Endometrium (tissue), 2 donors: ENCODE data around the gene F7.
"Not testable (repeated sequence)": the region's sequence is repeated elsewhere in the genome, so short reads cannot be mapped to it uniquely, and the experiment has no call there.

Source experiments
- FAIRE-seq: peaks from 2 replicates; lab custom pipeline; 2012; peaks lifted over from hg19 to GRCh38; lab: Jason Lieb, UNC
- donor health status: control.
- donor health status: control.

The F7 gene

DNA sequence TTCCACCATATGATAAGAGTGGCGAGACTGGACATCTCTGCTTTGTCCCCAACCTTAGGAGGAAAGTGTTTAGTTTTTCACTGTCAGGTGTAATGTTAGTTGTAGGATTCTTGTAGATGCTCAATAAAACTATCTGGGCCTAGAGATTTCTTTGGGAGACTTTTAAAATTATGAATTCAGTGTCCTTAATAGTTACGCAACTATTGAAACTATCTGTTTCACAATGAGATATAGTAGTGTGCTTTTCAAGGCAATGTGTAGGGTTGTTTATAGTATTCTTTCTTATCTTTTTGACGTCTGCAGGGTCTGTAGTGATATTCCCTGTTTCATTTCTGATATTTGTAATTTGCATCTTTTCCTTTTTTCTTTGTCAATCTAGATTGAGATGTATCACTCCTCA is 33.2 kb upstream of the F7 start:
- FAIRE-seq = no peak

DNA sequence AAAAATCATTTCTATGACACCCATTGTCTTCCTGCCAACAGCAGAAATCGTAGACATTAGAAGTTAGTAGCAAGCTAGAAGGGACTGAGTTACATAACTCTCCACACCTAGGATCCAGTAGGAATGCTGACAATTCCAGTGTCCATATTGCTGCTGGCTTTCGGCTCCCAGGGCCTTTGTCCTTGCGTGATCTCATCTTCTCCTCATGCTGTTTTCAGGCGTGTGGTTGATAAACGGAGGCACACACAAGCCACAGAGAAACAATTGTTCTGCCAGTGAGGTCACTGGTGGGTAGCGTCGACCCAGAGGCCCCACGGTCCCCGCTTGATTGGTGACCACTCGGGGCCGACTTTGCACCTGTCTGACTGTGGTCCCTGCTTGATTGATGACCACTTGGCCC is 31.6 kb upstream of the F7 start:
- no peak for FAIRE-seq

DNA sequence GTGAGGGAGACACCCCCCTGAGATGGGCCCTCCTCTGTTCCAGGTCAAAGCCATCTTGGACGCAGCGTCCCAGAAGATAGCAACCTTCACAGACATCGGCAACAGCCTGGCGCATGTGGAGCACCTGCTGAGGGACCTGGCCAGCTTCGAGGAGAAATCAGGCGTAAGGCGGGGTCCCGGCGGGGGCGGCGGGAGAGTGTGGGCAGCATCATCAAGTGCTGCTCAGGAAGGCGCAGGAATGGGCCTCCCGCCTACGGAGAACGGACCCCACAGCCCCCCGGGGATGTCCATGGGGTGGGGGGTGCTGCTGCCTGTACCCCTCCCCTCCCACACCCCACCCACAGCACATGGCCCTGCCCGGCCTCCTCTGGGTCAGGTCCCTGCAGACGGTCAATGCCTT is 31.2 kb upstream of the F7 start:
- FAIRE-seq = no peak

DNA sequence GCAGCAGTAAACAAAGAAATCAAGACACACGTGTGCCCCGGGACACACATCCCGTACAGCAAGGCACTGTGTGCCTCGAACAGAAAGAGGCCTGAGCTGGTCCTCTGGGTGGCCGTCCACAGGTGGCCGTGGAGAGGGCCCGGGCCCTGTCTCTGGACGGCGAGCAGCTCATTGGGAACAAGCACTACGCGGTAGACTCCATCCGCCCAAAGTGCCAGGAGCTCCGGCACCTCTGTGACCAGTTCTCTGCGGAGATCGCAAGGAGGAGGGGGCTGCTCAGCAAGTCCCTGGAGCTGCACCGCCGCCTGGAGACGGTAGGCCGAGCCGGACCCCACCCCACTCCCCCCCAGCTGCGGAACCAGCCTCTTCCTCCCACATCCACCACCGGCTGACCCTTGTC is 30.7 kb upstream of the F7 start:
- no peak for FAIRE-seq

DNA sequence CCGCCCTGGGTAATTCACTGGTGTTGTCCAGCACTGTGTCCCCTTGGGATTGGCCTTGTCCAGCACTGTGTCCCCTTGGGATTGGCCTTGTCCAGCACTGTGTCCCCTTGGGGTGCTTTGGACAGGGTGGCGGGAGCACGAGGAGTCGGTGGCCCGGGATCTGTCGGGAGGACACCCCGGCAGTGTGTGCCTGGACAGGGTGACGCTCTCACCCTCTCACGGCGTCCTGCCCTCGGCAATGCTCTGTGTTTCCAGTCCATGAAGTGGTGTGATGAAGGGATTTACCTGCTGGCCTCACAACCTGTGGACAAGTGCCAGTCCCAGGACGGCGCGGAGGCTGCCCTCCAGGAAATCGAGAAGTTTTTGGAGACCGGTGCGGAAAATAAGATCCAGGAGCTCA is 29.9 kb upstream of the F7 start:
- no peak for FAIRE-seq

DNA sequence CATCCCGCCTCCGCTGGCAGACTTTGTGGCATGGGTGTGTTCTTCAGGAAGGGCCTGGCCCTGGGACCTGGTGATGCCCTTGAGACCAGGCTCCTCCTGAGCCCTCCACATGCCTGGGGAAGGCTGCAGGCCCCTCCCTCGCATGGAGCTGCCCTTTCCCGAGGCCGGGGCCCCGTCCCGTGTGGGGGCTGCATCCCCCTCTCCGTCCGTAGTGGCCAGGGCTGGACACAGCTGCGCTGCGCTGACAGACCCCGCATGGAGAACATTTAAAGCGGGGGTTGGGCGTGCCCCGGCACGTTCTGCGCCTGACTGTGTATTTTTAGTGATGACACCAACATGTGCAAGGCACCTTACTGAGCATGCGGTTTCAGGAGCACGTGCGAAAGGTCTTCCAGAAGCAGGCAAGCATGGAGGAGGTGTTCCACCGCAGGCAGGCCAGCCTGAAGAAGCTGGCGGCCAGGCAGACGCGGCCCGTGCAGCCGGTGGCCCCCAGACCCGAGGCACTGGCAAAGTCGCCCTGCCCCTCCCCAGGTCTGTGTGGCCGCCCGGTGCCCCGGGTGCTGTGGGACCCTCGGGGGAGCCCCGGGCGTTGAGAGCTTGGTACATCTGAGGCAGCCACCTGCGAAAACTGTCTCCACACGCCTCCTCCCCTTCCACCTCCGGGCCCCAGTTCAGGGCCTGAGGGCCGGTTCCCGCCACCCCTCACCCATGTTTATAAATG is 28.8 kb upstream of the F7 start:
- no peak for FAIRE-seq

DNA sequence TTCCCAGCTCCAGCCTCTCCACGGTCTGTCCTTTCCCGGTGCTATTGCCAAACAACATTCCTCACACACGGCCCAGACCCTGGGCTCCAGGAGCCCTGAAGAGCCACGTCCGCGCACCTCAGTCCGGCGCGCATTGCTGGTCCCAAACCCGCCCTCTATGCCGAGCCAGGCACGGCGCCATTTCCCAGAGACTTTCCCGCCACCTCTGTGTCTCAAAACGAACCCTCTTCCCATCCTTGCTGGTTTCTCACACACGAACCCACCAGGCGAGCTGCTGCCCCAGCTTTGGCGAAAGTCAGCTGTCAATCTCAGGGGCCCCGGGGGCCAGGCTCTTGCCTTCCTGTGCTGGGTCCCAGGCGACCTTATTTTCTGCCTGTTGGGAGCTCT is 28.0 kb upstream of the F7 start:
- FAIRE-seq = no peak

DNA sequence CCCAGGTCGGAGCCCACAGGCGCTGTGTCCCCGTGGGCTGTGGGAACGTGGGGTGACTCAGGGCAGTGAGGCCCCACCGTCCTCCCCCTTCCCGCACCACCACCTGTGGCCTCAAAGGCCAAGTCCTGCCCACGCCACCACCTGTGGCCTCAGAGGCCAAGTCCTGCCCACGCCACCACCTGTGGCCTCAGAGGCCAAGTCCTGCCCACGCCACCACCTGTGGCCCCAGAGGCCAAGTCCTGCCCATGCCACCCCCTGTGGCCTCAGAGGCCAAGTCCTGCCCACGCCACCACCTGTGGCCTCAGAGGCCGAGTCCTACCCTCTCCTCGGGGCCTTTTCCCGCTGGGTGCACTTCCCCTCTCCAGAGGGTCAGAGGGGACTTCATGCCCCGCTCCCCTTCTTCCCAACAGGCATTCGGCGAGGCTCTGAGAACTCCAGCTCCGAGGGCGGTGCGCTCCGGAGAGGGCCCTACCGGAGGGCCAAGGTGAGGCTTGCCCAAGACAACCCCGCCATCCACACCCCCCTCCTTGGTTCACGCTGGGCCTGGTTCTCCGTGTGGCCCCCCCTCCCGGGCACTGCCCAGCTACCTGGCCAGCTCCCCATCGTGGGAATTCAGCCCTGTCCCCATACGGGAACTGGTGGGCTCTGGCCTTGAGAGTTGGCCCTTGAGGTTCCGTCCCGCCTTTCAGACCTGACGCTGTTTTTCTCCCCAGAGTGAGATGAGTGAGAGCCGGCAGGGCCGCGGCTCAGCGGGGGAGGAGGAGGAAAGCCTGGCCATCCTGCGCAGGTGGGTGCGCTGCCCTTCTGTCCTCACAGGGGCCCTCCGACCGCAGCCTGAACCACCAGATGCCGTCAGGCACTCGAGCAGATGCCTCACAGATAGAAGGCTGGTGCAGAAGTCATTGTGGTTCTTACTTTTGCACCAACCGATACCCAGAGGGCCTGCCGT is 27.4 kb upstream of the F7 start:
- no peak for FAIRE-seq

DNA sequence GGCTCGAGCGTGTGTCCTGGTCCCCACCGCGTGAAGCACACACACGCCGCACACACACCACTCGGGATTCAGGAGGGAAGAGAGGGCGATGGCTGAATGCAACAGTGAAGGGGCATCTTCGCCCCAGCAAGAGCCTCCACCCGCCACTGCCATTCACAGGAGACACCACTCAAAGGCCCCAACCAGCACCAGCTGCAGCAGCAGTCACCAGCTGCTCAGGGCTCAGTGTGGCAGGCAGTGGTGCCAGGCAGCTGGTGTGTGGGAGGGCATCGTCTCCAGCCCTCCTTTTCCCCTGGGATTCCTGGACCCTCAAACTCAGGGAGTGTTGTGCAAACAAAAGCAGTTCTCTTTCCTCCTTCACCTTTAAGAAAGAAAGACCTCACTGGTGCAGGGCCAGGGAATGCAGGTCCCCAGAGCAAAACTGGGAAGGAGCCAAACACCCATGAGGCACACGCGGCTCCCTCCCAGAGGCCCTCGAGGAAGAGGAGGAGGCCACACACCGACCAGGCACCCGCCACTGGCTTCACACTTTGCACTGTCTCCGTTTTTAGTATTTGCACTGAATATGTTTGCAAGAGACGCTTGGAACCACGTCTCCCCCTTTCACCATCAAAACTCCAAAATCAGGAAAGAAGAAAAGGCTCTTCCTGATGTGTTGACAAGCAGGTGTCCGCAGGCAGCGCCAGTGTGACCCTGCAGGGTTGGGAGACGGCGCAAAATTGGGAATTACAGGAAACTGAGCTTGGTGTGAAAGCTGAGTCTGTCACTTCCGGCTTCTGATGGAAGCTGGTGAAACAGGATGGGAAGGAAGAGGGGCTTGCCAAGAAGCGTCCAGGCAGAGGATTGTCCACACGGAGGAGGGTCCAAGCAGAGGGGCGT is 26.4 kb upstream of the F7 start:
- FAIRE-seq = no peak

DNA sequence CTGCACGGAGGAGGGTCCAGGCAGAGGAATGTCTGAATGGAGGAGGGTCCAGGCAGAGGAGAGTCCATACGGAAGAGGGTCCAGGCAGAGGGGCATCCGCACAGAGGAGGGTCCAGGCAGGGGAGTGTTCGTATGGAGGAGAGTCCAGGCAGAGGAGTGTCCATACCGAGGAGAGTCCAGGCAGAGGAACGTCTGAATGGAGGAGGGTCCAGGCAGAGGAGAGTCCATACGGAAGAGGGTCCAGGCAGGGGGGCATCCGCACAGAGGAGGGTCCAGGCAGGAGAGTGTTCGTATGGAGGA is 25.9 kb upstream of the F7 start:
- not testable (repeated sequence) for FAIRE-seq

DNA sequence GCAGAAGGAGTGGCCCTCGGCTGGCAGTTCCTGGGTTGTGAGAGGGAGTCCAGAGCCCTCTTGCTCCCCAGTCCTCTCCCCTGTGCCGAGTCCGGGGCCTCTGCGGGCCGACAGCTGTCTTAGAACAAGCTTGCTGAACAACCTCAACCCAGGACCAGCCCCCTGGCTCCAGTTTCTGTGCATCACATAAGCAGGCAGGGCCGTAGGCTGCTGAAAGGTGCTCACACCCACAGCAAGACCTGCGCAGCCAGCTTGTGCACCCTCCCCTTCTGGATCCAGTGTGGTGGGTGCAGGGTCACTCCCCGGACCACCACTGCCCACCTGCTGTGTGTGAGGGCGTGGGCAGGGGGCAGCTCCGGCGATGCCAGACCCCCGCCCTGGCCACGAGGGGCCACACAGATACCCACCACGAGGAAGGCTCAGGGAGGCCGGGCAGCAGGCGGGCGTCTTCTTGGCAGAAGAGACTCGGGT is 25.2 kb upstream of the F7 start:
- no peak for FAIRE-seq

DNA sequence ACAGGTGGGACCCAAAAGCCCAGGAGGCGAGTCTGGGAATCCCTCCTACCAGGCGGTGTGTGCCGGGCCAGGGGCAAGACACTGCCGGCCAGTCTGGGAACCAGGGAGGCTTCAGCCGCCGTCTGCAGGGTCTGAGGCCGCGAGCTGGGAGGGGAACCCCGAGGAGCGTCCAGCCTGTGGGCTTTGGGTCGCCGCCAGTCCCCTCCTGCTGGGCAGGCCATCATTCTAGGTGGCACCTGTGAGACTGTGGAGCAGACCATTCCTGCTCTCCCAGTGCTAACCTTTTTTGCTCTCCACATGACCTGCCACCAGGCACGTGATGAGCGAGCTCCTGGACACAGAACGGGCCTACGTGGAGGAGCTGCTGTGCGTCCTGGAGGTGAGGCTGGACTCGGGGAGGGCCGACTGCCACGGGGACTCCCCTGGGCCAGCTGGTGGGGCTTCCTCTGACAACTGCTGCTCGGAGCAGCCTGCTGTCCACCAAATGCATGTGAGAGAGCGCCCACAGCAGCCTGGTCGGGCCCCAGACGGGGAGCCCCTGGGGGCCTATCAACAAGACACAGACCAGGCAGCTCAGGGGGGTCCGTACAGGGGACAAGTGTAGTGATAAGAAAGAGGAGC is 24.6 kb upstream of the F7 start:
- FAIRE-seq = no peak

DNA sequence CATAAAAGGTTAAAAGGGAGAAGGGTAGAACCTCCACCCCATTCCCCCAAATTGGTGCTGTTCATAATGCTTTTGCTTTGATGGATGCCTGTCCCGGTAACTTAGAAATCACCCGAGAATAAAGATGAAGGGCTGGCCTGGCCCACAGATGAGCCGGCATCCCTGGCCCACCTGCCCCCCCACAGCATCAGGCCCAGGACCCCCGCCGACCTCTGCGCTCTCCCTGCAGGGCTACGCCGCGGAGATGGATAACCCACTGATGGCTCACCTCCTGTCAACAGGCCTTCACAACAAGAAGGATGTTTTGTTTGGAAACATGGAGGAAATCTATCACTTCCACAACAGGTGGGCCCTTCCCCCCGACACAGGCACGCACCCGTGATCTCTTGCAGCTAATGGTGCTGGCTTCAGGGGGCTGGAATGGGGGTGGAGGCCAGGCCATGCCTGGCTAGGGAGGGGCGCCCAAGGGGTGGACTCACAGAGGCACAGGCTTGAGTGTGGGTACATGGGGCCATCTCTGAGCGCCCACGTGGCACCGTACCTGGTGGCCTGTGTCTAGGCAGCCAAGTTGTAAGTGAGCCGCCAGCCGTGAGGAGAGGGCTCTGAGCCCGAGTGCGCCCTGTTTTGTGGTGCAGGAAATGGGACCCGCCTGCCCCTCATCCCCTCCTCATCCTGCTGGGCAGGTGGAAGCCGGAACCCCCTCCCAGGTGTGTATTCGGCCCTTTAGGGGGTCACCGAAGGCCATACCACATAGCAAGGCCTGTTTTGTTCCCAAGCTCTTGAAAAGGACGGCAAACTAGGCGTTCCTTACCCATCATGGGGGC is 23.2 kb upstream of the F7 start:
- FAIRE-seq = no peak

DNA sequence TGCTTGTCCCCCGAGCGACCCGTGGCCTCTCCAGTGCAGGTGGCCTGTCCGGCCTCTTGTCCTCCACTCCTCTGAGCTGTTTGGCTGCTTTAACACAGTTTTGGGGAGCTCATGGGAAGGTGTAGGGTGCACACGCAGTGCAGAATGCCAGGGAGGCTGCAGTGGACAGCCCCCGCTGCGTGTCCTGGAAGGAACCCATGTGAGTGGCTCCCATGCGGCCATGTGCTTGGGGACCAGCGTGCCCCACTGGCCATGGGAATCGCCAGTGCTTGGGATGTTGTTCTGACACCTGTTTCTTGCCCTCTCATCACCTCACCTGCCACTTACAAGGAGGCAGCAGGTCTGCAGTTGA is 22.6 kb upstream of the F7 start:
- FAIRE-seq = no peak

DNA sequence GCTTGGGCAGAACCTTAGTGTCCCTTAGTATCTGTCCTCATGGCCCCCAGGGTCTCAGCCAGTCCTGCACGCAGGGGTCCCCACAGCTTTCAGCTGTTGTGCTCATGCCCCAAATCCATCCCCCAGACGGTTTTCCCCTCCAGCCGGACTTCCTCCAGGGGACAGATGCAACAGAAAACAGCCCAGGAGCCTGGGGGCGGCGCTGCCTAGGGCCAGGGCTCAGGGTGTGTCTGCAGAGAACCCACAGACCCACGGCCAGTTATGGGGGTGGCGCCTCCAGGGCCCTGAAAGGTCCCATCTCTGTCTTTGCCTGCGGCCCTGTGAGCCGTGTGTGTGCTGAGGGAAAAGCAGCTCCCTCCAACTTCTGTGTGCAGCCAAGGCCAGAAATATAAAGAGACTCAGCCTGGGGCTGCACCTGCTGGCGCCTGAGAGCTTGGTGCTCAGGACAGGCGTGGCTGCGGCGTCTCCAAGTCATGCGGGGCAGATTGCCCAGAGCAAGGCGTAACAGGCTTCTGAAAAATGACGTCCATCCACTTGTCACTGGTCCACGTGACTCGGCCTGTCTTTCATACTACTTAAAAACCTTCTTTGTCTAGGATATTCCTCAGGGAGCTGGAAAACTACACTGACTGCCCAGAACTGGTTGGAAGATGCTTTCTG is 22.1 kb upstream of the F7 start:
- FAIRE-seq = no peak

DNA sequence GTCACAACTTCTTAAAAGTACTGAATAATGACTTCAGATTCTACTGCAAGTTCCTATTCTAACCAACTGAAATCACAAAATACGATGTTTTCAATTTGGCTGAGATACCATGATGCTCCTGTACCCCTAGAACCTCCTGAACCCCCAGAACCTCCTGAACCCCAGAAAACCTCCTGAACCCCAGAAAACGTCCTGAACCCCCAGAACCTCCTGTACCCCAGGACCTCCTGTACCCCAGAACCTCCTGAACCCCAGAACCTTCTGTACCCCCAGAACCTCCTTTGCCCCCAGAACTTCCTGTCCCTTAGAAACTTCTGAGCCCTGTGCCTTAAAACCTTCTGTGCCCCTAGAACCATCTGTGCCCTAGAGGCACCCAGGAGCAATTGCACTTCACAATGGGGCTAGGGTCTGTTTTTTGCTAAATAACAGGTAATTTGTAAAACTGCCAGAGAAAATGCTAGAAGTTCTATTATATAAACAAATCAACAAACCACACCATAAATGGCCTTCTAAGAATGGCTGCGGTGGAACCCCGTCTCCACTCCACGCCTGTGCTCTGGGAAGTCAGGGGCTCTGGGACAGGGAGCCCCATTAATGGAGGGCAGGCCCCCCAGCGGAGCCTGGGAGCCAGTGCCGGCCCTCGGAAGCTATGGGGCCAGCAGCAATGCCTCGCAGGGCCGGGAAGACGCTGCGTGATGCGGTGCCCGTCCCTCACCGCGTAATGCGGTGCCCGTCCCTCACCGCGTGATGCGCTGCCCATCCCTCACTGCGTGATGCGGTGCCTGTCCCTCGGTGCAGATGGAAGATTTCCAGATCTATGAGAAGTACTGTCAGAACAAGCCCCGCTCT is 21.3 kb upstream of the F7 start:
- FAIRE-seq = no peak

DNA sequence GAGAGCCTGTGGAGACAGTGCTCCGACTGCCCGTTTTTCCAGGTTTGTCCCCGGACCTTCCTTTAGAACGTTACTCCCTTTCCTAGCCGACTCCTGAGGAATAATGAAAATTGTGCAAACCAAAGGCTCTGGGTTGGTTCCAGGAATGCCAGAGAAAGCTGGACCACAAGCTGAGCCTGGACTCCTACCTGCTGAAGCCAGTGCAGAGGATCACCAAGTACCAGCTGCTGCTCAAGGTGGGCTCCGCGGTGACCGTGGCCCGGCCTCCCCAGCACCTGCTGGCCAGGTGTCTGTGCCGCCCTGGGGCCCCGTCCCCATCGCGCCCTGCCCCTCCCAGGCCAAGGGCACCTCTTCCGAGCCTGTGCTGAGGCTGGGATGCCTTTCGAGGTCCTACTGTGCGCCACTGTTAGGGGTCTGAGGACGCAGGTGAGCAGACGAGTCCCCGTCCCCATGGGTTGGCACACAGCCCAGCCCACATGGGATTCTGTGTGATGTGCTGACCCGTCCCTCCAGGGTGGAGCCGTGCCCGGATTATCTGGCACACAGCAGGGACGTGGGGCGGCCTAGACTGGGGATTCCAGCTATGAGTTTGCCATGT is 20.5 kb upstream of the F7 start:
- FAIRE-seq = no peak

DNA sequence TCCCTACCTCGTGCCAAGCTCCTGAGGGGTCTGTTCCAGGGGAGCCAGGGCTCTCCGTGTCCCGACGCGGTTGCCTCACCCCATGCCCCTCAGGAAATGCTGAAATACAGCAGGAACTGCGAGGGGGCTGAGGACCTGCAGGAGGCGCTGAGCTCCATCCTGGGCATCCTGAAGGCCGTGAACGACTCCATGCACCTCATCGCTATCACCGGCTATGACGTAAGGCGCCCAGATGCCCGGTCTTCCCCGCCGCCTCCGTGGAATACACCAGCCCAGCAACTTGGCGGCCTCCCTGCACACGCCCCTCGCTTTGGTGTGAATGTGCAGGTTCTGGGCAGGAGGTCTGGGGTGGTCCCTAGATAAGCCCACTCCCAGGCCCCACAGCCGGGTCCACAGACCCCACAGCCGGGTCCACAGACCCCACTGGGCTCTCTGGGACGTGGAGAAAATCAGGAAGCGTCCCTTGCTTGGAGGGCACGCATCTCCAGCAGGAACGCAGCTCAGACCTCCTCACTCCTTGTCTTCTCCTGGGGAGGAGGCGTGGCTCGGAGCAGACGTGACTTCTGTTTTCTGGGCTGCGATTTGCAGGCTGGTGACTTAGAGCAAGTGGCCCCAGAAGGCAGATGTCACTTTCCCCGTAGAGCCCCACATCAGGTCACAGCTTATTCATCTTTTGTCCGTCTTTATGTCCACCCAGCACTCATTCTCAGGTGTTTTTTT is 19.4 kb upstream of the F7 start:
- no peak for FAIRE-seq
